Lower leg skin (tissue), 3 donors: ENCODE data around the gene NPC1.
"Not testable (repeated sequence)": the region's sequence is repeated elsewhere in the genome, so short reads cannot be mapped to it uniquely, and the experiment has no call there.

Experiments
- POLR2A ChIP-seq, 2 donors: fragments of 450-650 bp; IDR thresholded peaks; one replicate each; pipeline ENCODE4 v1.6.1; 2016 to 2017; ENCODE audit warnings: antibody characterized with exemption in 2 of 2, mild to moderate bottlenecking in 1 of 2, moderate library complexity in 1 of 2
- TF ChIP-seq, protein P1 (sequence below), 3 donors: fragments of 450-650 bp; IDR thresholded peaks; one replicate each; pipeline ENCODE4 v1.5.1; 2016; ENCODE audit warnings: antibody characterized with exemption in 3 of 3, mild to moderate bottlenecking in 3 of 3, moderate library complexity in 2 of 3

DNA sequence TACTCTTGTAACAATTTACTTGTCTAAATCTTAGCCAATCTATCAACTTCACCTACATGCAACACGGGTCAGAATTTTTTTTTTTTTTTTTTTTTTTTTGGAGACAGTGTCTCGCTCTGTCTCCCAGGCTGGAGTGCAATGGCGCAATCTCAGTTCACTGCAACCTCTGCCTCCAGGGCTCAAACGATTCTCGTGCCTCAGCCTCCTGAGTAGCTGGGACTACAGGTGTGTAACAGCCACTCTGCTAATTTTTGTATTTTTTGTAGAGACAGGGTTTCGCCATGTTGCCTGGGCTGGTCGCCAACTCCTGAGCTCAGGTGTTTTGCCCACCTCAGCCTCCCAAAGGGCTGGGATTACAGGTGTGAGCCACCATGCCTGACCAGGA lies 26.8 kb upstream of the NPC1 start:
- not testable (repeated sequence) for TF ChIP-seq POLR2A (IDR thresholded peaks at IDR 0.05)
- TF ChIP-seq, protein P1, sequence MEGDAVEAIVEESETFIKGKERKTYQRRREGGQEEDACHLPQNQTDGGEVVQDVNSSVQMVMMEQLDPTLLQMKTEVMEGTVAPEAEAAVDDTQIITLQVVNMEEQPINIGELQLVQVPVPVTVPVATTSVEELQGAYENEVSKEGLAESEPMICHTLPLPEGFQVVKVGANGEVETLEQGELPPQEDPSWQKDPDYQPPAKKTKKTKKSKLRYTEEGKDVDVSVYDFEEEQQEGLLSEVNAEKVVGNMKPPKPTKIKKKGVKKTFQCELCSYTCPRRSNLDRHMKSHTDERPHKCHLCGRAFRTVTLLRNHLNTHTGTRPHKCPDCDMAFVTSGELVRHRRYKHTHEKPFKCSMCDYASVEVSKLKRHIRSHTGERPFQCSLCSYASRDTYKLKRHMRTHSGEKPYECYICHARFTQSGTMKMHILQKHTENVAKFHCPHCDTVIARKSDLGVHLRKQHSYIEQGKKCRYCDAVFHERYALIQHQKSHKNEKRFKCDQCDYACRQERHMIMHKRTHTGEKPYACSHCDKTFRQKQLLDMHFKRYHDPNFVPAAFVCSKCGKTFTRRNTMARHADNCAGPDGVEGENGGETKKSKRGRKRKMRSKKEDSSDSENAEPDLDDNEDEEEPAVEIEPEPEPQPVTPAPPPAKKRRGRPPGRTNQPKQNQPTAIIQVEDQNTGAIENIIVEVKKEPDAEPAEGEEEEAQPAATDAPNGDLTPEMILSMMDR (IDR thresholded peaks at IDR 0.05) = not testable (repeated sequence)
